K562 (cell line): ENCODE data around the gene OTOP3. TPM values are rescaled to one million over a fixed set of nuclear protein-coding genes. Genes with fewer than 3 reads are reported as not detected.

ENCODE experiments used
- E2F3 ChIP-seq: fragments of 250-450 bp; sonication (Bioruptor Pico); IDR thresholded peaks from 2 replicates; pipeline ENCODE4 v1.4.0; 2020; ENCODE audit warnings: mild to moderate bottlenecking
- GTF2B ChIP-seq: IDR thresholded peaks from 2 replicates; pipeline ENCODE4 v1.6.1; 2011; ENCODE audit not compliant: insufficient read length; ENCODE audit errors: extremely low read depth
- IRF2 ChIP-seq: sonication (generic); formaldehyde crosslinking; IDR thresholded peaks from 2 replicates; pipeline ENCODE4 v1.8.1; 2022; ENCODE audit warnings: mild to moderate bottlenecking, missing genetic modification reagents
- MTA3 ChIP-seq: fragments of 450-650 bp; formaldehyde crosslinking; IDR thresholded peaks from 2 replicates; pipeline ENCODE4 v1.6.1; 2017; ENCODE audit warnings: mild to moderate bottlenecking, borderline replicate concordance
- NR2C1 ChIP-seq, 2 experiments: fragments of 450-650 bp; IDR thresholded peaks; 2 replicates each; pipeline ENCODE4 v1.6.1; 2017; ENCODE audit warnings: mild to moderate bottlenecking in 2 of 2, antibody characterized with exemption in 1 of 2, inconsistent platforms in 1 of 2, missing compliant biosample characterization in 1 of 2, missing genetic modification characterization in 1 of 2
- NR3C1 ChIP-seq: sonication (generic); formaldehyde crosslinking; IDR thresholded peaks from 2 replicates; pipeline ENCODE4 v1.8.1; 2022; ENCODE audit warnings: missing genetic modification reagents
- polyA plus RNA-seq, 8 experiments: library from polyadenylated mRNA; depleted of rRNA in 4 of 8; stranded (reverse) in 5 of 8; unstranded in 3 of 8; fragments of >200 nt; fragmentation: Nextera tagmentation in 2 of 8; fragmentation: Illumina TruSeq in 1 of 8; extraction: Ambion mirVana in 2 of 8; extraction: Trizol in 1 of 8; gene quantifications; 2 replicates each; pipeline versions ENCODE4 v1.2.1 to v1.2.3, GENCODE V29; 2011 to 2014; ENCODE audit warnings: inconsistent platforms in 1 of 8, missing spikeins in 1 of 8
- total RNA-seq, 7 experiments: library from RNA; depleted of rRNA in 6 of 7; stranded (reverse); fragments of >200 nt in 6 of 7; fragmentation: Illumina TruSeq in 2 of 7; extraction: Trizol in 2 of 7; gene quantifications; 2 replicates each; pipeline versions ENCODE4 v1.2.1 to v1.2.3, GENCODE V29; 2011 to 2021; ENCODE audit warnings: low replicate concordance in 1 of 7
- TF ChIP-seq, protein P1 (sequence below): IDR thresholded peaks from 3 replicates; pipeline ENCODE4 v1.6.1; 2011; ENCODE audit warnings: borderline replicate concordance, mild to moderate bottlenecking; ENCODE audit not compliant: insufficient read length, insufficient read depth
- TF ChIP-seq, protein P2 (sequence below): fragments of 450-650 bp; conservative IDR thresholded peaks from 2 replicates; pipeline ENCODE4 v1.6.1; 2016; ENCODE audit warnings: missing genetic modification characterization, low read depth, mild to moderate bottlenecking, missing compliant biosample characterization, moderate library complexity
- TF ChIP-seq, protein P3 (sequence below): fragments of 450-650 bp; formaldehyde crosslinking; IDR thresholded peaks from 2 replicates; pipeline ENCODE4 v1.4.0; 2022; ENCODE audit warnings: missing genetic modification characterization
- TF ChIP-seq, protein P4 (sequence below): fragments of 250-450 bp; sonication (Bioruptor Pico); IDR thresholded peaks from 2 replicates; pipeline ENCODE4 v1.5.1; 2021; ENCODE audit warnings: mild to moderate bottlenecking

Gene OTOP3
- total and polyA plus RNA-seq, 9 of the 15 experiments (the other 6 are each of a cell fraction or from before 2014, with no cell fraction given) = not detected

GRCh38 chr17:74925242-74925641 is 10.5 kb upstream of the OTOP3 start (continued):
- TF ChIP-seq, protein P1, sequence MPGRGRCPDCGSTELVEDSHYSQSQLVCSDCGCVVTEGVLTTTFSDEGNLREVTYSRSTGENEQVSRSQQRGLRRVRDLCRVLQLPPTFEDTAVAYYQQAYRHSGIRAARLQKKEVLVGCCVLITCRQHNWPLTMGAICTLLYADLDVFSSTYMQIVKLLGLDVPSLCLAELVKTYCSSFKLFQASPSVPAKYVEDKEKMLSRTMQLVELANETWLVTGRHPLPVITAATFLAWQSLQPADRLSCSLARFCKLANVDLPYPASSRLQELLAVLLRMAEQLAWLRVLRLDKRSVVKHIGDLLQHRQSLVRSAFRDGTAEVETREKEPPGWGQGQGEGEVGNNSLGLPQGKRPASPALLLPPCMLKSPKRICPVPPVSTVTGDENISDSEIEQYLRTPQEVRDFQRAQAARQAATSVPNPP = no peak
- TF ChIP-seq E2F3 (CRISPR knock-in tag) (no peak), MTA3 (no peak), NR2C1 (IDR thresholded peaks at IDR 0.05) (no peak), NR2C1 (tag; IDR thresholded peaks at IDR 0.05) (no peak), IRF2 (CRISPR knock-in tag) (no peak), GTF2B (no peak), NR3C1 (no peak)
- TF ChIP-seq, protein P2, sequence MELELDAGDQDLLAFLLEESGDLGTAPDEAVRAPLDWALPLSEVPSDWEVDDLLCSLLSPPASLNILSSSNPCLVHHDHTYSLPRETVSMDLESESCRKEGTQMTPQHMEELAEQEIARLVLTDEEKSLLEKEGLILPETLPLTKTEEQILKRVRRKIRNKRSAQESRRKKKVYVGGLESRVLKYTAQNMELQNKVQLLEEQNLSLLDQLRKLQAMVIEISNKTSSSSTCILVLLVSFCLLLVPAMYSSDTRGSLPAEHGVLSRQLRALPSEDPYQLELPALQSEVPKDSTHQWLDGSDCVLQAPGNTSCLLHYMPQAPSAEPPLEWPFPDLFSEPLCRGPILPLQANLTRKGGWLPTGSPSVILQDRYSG (tag) = no peak
- TF ChIP-seq, protein P3, sequence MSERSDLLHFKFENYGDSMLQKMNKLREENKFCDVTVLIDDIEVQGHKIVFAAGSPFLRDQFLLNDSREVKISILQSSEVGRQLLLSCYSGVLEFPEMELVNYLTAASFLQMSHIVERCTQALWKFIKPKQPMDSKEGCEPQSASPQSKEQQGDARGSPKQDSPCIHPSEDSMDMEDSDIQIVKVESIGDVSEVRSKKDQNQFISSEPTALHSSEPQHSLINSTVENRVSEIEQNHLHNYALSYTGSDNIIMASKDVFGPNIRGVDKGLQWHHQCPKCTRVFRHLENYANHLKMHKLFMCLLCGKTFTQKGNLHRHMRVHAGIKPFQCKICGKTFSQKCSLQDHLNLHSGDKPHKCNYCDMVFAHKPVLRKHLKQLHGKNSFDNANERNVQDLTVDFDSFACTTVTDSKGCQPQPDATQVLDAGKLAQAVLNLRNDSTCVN (CRISPR knock-in tag) = no peak
- TF ChIP-seq, protein P4, sequence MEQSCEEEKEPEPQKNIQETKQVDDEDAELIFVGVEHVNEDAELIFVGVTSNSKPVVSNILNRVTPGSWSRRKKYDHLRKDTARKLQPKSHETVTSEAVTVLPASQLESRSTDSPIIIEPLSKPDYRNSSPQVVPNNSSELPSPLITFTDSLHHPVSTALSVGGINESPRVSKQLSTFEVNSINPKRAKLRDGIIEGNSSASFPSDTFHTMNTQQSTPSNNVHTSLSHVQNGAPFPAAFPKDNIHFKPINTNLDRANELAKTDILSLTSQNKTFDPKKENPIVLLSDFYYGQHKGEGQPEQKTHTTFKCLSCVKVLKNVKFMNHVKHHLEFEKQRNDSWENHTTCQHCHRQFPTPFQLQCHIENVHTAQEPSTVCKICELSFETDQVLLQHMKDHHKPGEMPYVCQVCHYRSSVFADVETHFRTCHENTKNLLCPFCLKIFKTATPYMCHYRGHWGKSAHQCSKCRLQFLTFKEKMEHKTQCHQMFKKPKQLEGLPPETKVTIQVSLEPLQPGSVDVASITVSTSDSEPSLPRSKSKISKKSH (CRISPR knock-in tag) = no peak
